Measurements from ENCODE around the gene DMAC2.

DMAC2 gene

GRCh38 chr19:41399091-41399490 is 40.6 kb downstream of the DMAC2 start:
- Histone ChIP-seq H3K4me3 (ENCODE audit: low read depth, low read length, poor library complexity, severe bottlenecking) (peak overlapping the region; percentile 94), H3K4me1 (ENCODE audit: insufficient read depth, low read length, severe bottlenecking) (peaks cover 31% of the 10 kb centered on the region), H3K79me2 (ENCODE audit: insufficient read depth, low read length) (peaks cover 32% of the 10 kb centered on the region), H2AFZ (ENCODE audit: low read length) (no peak overlapping the region), H3K9ac (ENCODE audit: low read length) (peak overlapping the region; percentile 96; the same call in 1 of the 2 replicates), H3K9me3 (ENCODE audit: low read length) (no peaks in the 10 kb centered on the region), H3K27ac (ENCODE audit: low read depth, low read length, poor library complexity, severe bottlenecking) (no peak overlapping the region), H3F3A (ENCODE audit: insufficient read depth, low read length) (no peaks in the 10 kb centered on the region), H3K27me3 (ENCODE audit: insufficient read depth, low read length) (no peaks in the 10 kb centered on the region), H3K4me2 (ENCODE audit: low read length) (peak overlapping the region; percentile 86), H4K20me1 (ENCODE audit: insufficient read depth, low read length) (no peaks in the 10 kb centered on the region), H3K9me2 (ENCODE audit: low read depth, low read length) (no peaks in the 10 kb centered on the region), H3K36me3 (ENCODE audit: insufficient read depth, low read length) (peaks cover under 1% of the 10 kb centered on the region; the same call in 1 of the 2 replicates)
- no peak for TF ChIP-seq CTCF (IDR thresholded peaks at IDR 0.05; ENCODE audit: low read length)
- TF ChIP-seq EZH2 (IDR thresholded peaks at IDR 0.05; ENCODE audit: borderline replicate concordance, low read length) = no peak

- H3K79me2 ChIP-seq (ENCODE audit: insufficient read depth, low read length) = peaks cover 32% of the 10 kb centered on the region
- H3K4me2 ChIP-seq (ENCODE audit: low read length) = peak overlapping the region; percentile 86
- H3K27me3 ChIP-seq (ENCODE audit: insufficient read depth, low read length) = no peaks in the 10 kb centered on the region
- no peak overlapping the region for H2AFZ ChIP-seq (ENCODE audit: low read length)
- H3K4me1 ChIP-seq (ENCODE audit: insufficient read depth, low read length, severe bottlenecking) = peaks cover 31% of the 10 kb centered on the region
- H3K4me3 ChIP-seq (ENCODE audit: low read depth, low read length, poor library complexity, severe bottlenecking) = peak overlapping the region; percentile 94
- TF ChIP-seq EZH2 (IDR thresholded peaks at IDR 0.05; ENCODE audit: borderline replicate concordance, low read length) (no peak), CTCF (IDR thresholded peaks at IDR 0.05; ENCODE audit: low read length) (no peak)
- peak overlapping the region; percentile 96 for H3K9ac ChIP-seq (ENCODE audit: low read length)
- no peaks in the 10 kb centered on the region for H4K20me1 ChIP-seq (ENCODE audit: insufficient read depth, low read length)
- no peaks in the 10 kb centered on the region for H3K9me3 ChIP-seq (ENCODE audit: low read length)
- no peak overlapping the region for H3K27ac ChIP-seq (ENCODE audit: low read depth, low read length, poor library complexity, severe bottlenecking)
- H3K36me3 ChIP-seq (ENCODE audit: insufficient read depth, low read length) = peaks cover 5% of the 10 kb centered on the region; the same call in 1 of the 2 replicates
- no peaks in the 10 kb centered on the region for H3F3A ChIP-seq (ENCODE audit: insufficient read depth, low read length)
- H3K9me2 ChIP-seq (ENCODE audit: low read depth, low read length) = no peaks in the 10 kb centered on the region
Measured at GRCh38 chr19:41398598-41398997, 41.1 kb downstream of the DMAC2 start.

GRCh38 chr19:41398050-41398418 is 41.7 kb downstream of the DMAC2 start:
- H3K4me2 ChIP-seq (ENCODE audit: low read length) = peak overlapping the region; percentile 86
- no peaks in the 10 kb centered on the region for H3K27me3 ChIP-seq (ENCODE audit: insufficient read depth, low read length)
- no peaks in the 10 kb centered on the region for H4K20me1 ChIP-seq (ENCODE audit: insufficient read depth, low read length)
- H3K36me3 ChIP-seq (ENCODE audit: insufficient read depth, low read length) = peaks cover 7% of the 10 kb centered on the region; the same call in 1 of the 2 replicates
- peaks cover 31% of the 10 kb centered on the region for H3K4me1 ChIP-seq (ENCODE audit: insufficient read depth, low read length, severe bottlenecking)
- H3K9me3 ChIP-seq (ENCODE audit: low read length) = no peaks in the 10 kb centered on the region
- H3K4me3 ChIP-seq (ENCODE audit: low read depth, low read length, poor library complexity, severe bottlenecking) = peak overlapping the region; percentile 94
- no peak for TF ChIP-seq CTCF (IDR thresholded peaks at IDR 0.05; ENCODE audit: low read length)
- TF ChIP-seq EZH2 (IDR thresholded peaks at IDR 0.05; ENCODE audit: borderline replicate concordance, low read length) = no peak
- peaks cover 32% of the 10 kb centered on the region for H3K79me2 ChIP-seq (ENCODE audit: insufficient read depth, low read length)
- H3K9ac ChIP-seq (ENCODE audit: low read length) = peak overlapping the region; percentile 96
- no peaks in the 10 kb centered on the region for H3F3A ChIP-seq (ENCODE audit: insufficient read depth, low read length)
- no peaks in the 10 kb centered on the region for H3K9me2 ChIP-seq (ENCODE audit: low read depth, low read length)
- H2AFZ ChIP-seq (ENCODE audit: low read length) = no peak overlapping the region
- peak overlapping the region; percentile 75 for H3K27ac ChIP-seq (ENCODE audit: low read depth, low read length, poor library complexity, severe bottlenecking)

All from OCI-LY1 (cell line).